H4 (cell line): ENCODE results near the gene CNTN2. TPM values are rescaled to one million over a fixed set of nuclear protein-coding genes. Genes with fewer than 3 reads are reported as not detected.

ENCODE experiments used
- DNase-seq: peaks from one replicate; pipeline ENCODE4 v3.0.0-alpha.2; 2015; ENCODE audit warnings: low spot score
- total RNA-seq: library from RNA; depleted of rRNA; stranded (reverse); fragments of >200 nt; shearing (Covaris generic); gene quantifications from 2 replicates; pipeline ENCODE4 v1.2.3, GENCODE V29; 2014

CNTN2 gene
- total RNA-seq, 1 experiment from 2014 or later: 1.2 TPM

DNA sequence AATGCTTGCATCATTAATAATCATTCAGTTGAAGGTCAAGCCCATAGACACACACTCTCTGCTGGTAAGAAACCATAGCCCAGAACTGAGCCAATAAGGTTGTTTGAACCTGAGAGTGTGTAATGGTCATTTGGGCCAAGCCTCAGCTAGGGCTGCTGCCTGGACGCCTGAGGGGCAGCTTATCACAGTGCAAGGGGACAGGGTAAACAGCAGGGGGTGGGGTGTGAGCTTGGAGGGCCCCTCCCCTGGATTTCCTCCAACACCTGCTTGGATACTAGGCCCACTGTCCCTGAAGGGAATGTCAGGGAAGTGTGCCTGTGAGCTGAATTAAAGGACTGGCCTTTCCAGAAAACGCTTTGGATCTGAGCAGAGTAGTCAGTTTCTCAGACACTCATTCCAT is 24.6 kb upstream of the CNTN2 start:
- DNase-seq: no peak

DNA sequence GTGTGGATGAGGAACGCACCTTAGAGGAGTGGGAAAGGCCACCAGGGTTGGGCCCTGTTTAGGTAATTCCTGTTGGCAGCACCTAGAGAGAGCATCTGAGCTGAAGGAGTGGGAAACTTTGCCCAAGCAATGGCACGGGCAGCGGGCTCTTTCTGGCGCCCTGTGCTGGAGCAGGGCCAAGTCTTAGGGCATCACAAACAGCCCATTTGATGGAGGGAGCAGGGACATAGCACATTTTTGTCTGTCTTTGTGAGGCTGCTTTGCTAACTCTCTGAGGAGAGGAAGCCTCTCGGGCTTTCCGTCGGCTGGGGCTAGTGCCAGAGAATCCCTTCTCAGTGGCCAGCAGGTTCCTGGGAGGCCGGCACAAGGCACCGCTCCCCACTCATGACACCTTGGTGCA is 22.5 kb upstream of the CNTN2 start:
- DNase-seq: no peak

DNA sequence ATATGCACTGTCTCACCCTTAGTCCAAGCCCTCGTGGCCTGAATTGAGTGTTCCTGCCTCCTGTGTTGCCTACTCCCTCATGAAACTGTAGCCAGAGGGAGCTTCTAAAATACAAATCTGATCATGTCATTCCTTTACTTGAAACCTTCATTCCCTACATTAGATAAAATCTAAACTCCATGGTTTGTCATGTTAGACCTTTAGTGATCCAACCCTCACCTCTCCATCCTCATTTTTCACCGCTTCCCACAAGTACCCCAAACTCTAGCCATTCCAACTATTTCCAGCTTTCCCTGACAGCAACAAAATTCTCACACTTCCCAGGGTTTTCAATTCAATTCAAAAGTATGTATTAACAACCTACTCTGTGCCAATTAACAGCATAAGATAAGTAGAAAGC is 18.3 kb upstream of the CNTN2 start:
- DNase-seq: no peak

DNA sequence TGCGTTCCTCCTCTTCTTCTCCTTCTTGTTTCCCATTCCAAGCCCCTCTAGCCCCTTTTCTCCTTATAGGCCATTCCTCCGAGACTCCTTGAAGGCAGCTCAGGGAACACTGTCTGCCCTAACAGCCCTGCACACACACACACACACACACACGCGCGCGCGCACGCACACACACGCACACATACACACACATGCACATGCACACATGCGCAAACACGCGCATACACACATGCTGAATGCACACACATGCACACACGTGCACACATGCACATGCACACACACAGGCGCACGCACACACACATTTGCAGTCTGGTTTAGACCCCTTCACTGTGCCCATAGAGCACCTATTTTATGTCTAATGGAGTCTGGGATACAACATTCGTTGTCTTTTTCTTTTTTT is 17.8 kb upstream of the CNTN2 start:
- DNase-seq: no peak

DNA sequence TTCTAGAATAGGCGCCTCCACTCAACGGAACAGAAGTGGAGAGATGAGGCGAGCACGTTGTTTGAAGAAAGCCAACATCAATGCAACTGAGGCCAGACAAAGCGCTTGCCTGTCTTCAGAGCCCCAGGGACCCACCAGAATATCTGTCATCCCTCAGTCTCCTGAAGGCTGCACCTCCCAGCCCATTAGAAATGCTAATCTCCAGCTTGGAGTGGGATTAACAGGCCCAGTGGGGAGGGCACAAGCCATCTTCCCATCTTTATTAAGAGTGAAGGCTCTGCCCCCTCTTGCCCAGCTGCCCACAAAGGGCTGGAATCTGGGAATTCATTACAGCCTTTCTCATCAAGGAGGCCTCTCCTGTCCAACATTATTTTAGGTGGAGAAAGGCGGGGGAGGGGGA is 16.8 kb upstream of the CNTN2 start:
- DNase-seq: no peak

DNA sequence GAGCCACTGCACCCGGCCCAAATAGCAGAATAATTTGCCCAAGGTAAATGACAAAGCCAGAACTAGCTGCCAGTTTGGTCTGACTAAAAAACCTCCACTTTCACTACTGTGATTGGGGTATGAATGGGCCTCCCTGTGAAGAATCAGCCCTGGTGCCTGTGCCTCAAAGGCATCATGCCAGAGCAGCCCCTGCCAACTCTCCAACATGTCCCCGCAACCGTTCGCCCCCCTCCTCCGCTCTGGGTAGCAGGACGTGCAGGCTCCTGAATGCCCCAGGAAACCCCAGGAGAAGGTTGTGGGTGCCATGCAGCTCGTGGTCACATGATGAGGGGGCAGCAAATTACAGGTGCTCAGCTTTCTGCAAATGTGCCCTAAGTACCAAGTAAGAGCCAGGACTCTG is 14.6 kb upstream of the CNTN2 start:
- no peak for DNase-seq

DNA sequence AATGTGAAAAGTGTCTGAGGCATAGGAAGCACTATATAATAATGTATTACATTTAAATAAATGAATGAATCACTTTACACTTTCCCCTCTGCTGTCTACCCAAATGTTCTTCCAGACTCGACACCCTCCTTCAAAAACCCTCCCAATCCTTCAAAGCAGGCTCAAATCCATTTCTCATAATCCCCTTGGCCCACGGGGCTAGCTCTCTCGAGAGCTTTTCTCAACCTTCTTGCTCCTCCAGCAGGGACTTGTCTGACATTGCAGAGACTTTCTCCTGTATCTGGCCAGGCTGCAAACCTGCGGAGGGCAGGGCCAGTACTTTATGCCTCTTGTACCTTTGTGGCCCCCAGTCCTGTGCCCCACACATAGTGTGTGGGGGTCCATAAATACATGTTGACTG is 14.1 kb upstream of the CNTN2 start:
- no peak for DNase-seq

DNA sequence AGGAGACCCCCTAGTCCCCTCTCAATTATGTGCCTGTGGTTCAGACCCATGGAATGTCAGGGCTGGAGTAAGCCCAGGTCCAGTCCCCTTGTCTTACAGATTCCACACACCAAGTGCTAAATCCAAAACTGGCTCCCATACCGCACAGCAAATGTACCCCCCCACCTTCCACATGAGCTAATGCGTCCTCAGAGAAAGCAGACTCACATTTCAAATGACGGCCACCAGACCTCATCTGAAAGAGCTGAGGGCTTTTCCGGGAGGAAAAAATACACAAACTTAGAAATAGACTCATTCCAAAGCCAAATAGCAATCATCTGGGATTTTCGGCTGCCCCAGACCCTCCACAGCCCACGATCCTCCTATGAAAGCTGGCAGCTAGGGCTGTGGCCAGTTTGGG is 12.8 kb upstream of the CNTN2 start:
- no peak for DNase-seq

DNA sequence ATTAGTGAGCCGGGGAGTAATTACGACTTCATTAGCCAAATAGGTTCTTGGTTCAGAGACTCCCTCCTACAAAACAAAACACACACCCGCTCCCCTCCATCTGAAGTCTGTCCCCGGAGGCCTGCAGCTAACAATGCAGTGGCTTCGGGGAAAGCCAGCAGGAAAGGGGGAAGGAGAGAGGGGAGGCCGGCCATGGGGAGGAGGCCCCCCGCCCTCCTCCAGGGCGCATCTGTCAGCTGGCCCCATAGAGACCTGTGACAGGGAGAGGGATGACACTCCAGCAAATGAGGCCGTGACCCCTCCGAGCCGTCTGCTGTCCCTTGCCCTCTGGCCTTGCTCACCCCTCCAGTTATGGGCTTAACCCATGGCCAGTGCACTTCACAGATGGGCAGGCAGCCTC is 12.1 kb upstream of the CNTN2 start:
- DNase-seq: no peak

DNA sequence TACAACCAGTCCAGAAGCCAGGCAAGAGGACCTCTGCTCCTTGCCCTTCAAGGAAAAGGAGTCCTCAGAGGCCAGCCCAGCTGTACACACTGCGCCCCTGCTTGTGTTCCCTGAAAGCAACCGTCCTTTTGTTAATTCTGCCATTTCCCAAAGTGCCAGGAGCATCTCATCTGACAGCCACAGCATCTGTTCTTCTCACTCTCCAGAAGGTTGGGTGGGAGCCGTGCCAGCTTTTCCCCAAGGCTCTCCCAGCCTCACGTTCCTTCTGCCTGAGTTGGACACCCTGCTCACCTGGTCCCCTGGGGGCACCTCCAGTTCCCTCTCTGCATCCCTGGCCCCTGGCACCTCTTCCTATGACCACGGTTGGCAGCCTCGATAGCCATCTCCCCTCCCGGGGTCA is 10.5 kb upstream of the CNTN2 start:
- DNase-seq: no peak

DNA sequence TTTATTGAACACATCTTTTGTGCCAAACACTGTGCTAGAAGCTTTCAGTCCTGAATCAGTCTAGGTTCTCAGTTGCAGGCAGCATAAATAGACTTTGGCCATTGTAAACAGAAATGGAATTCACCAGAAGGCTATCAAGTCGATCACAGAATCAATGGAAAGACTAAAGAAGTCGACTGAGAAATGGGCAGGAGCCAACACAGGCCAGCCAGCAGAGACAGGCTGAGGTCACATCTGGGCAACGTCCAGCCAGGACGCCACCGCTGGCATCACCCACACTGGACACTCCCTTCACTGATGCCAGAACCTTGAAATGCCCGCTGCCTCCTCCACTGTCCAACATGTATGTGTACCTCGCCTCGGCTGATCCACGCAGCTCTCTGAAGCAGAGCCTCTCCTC is 5.5 kb upstream of the CNTN2 start:
- no peak for DNase-seq

DNA sequence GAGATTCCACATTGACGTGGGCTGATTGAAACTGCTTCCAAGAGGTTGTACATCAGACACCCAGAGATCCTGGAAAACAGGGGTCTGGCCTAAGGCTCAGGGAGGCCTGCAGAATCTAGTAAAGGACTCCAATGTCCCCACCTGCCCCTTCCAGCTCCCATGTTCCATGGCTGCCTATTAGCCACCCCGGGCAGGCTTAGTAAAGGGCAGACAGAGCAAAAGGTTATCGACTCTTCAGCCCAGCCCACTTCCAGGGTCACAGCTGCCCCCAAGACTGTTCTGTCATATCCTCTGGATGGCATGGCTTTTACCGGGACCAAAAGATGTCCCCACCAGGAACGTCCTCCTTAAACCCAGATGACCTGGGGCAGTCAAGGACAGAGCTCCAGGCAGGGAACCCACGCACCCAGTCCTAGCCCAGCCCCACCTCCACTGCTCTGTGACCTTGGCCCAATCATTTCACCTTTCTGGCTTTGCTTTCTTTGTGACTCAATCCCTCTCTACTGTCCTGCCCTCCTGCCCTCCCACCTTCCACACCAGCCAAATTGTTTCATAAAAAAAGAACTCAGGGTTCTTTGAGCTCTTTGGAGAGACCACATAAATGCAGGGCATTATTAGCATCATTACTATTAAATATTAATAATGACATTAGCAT is 4.8 kb upstream of the CNTN2 start:
- DNase-seq: no peak

DNA sequence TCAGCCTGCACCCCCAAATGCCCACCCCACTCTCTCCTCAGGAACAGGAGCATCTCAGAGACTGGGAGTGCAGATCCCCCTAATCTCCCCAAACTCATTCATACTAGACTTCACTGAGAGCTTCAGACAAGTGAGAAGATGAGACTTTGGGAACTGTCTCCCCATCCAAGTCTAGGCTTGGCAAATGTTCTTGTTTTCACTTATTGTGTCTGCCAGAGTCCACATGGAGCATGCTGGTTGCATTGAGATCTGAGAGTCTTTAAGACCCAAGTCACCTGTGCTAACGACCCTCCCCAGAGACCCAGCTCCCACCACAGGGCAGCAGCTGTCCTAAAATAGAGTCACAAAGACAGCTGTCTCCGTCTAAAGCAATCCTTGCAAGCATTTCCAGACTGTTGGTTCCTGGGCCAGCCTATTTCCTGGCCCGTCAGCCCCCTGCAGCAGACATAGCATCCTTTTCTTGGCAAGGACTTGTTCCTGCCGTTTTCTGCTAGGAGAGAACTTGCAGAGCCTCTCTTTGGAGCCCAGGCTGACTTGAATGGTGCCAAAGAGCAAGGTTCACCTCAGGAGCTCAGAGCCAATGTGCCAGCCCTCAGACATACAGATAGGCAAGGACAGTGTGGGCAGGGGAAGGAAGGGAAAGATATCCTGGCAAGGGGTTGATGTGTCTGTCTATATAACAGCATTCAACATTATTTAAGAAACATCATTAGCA is 1.9 kb upstream of the CNTN2 start:
- DNase-seq: no peak

DNA sequence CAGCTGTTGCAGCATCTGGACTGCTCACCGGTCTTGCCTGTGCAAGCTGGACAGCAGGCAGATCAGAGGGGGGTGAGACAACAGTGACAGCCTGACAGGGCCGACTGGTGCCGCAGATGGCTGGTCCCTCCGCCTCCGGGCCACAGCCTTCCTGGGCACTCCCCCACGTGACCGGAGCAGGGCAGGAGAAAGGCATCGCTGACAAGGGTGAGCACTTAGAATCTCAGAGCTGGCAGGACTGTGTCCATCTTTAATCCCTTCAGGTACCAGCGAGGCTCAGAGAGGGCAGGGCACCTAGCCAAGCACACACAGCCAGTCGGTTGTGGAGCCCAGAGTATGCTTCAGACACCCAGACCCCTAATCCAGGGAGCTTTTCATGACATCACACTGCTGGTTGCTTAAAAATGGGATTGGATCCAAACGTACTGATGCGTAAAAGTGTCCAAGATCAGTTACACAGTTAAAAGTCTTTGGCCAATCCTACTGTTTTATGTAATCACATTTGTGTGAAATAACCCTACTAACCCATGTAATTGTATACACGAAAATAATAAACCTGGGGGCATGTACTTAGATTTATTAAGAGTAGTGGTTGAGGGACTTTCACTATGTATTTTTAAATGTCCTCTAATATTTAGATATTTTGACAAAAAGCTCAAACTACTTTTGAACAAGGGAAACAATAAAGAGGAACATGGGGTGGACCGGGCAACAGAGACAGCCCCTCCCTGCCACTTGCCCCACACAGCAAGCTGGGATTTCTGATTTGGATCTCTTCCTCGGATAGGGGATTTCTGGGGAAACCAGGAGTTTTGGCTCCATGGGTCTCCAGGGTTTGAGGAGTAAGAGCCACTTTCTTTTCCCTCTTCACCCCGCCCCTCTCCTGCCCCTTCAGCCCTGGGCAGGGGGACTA is 758 bp upstream of the CNTN2 start:
- DNase-seq: no peak

DNA sequence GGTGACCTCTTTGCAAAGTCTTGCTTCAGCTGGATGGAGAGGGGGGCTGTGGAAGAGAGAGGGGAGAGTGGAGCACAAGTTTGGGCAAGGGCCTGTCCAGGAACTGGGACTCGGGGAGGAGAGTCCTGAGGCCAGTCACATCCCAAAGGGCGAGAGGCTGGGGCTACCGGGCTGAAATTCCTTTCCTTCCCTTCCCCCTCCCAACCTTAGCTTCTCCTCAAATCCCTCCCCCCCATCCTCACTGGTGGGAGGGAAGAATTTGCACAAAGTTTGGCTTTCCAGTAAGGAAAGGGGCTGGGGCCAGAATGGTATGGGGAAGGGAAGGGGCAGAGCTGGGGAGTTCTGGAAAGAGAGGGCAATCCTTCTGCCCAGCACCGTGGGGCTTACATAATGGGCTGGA is 854 bp downstream of the CNTN2 start:
- DNase-seq: no peak

DNA sequence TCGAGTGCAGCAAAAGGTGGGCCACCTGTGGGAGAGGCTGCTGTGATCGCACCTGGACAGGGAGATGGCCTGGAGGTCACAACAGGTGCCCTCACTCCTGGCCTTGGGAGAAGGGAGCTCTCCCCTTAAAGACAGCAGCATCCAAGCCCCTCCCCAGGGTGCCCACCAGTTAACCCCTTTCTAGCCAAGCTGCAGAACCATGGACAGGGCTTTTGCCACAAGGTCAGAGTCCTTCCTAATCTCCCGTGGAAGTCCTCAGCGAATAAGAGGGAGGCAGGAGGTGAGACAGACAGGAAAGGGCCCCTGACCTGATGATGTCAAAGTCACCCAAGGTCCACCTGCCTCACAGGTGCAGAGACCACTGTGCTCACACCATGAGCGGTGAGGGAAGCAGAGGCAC is 1.7 kb downstream of the CNTN2 start:
- DNase-seq: no peak

DNA sequence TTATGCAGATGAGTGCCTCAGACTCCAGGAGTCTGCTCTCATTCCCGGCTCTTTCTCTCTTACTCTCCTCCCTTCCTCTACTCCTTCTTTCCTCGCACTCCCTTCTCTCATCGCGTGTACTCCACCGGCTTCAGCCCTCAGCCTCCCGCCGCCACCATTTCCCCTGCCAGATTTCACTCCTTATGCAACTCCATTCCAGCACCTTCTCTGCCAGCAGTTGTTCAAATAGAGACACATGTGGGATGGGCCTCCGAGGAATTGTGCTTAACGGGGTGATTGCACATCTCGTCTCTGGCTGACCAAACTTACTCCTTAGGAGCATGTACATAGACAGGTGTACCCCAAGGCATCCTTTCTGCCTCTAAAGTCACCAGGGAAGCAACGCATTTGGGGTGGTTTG is 2.1 kb downstream of the CNTN2 start:
- no peak for DNase-seq

DNA sequence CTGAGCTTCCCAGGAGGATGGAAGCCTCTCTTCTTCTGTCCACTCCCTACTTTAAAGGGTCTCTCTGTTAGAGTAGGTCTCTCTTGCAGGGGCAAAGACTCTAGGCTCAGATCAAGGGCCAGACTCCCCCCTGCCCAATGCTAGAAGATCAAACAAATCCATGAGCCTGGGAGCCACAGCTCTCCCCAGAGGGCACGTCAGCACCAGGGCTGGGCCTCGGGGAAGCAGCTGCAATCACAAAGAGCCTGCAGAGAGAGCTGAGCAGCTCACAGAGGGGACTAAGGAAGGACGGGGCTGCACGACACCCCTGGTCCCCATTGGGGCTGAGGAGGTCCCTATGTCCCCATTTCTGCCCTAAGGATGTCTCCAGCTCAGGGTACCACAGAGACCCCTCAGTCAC is 3.9 kb downstream of the CNTN2 start:
- no peak for DNase-seq

DNA sequence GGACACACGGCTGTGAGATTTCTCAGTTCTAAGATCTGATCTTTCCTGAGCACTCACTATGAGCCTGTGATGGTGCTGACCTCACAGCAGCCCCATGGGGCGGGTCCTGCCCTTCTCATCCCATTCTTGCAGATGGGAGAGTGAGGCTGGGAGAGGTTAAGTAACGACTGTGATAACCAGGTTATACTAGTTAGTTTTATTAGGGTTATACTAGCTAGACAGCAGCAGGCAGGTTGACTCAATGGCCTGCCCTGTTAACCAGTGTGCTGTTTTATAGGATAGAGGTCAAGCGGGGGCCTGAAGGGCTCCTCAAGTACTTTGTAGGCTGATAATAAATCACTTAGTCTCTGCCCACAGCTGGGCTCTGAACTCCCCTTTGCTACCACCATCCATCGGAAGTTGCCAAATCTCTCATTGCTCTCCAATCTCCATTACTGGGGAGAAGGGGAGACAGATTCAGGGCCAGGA is 4.8 kb downstream of the CNTN2 start:
- no peak for DNase-seq

DNA sequence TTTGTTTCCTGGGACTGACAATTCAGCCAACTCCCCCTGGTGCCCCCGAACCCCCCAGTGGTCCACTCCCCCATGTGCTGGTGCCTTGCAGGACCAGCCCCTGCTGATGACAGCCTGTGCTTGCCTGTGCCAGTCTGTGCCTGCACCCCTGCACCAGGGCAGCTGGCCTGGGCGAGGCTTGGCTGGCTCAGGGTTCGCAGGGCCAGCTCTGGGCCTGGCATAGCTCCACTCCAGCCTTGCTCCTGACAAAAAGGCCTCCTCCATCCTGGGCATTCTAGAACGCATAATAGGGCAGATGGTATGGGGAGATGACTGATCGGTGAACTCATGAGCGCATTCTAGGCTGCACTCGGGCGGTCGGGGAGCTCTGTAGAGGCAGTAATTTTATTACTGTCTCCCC is 5.4 kb downstream of the CNTN2 start:
- no peak for DNase-seq

DNA sequence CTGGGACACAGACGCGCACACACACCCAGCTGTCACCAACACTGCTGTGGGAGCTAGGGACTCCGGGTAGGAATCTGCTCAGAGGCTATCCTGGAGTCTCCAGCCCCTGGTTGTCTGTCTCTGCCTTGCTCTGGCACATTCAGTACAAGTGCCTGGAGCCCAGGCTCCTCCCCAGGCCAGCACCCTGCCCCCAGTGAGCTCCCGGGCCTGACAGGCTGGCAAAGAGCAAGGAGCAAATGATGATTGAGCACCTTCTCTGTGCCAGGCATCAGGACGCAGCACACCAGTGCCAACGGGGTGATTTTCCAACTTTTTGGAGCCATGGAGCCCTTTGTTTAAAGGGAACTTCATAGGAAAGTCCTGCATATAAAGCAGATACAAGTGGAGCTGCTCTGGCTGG is 6.5 kb downstream of the CNTN2 start:
- DNase-seq: no peak

DNA sequence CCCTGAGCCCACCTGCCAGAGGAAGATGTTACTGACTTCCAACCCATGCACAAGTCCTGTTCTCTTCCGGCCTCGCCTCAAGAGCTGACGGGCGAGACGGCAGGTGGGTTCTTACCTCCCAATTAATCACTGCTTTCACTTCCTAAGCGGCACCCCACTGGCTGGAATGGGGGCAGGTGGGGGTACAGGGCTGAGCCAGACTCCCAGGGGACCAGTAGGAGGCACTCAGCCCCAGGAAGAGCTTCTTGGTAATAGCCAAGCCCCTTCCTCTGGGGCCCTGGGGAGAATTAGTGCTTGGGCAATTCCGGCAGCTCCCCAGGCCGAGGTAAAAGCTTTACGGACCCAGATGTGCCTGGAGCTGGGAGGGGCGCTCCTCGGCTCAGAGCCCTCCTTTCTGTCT is 9.7 kb downstream of the CNTN2 start:
- no peak for DNase-seq

DNA sequence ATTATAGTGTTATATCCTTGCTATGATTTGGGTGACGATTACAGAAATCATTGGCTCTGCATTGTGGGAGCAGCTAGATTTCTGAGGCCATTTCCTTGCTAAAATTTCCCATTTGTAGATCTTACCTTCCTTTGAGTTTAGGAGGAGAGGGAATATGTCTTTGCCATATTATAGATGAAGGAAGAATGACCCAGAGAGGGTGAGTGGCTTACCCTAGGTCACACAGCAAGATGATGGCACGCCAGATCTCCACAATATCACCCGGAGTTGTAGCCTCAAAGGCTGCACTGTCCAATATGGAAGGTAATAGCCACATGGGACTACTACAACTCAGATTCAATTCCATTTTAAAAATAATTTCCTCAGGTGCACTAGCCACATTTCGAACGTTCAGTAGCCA is 10.3 kb downstream of the CNTN2 start:
- DNase-seq: no peak
